Trophoblast cell (in vitro differentiated cells and primary cell): ENCODE data around the gene C9orf50.
A peak's percentile ranks its signal among the peaks of the same experiment; 100 is the strongest.

Source experiments
- DNase-seq, 2 donors: peaks; one replicate each; pipeline ENCODE4 v3.0.0-alpha.2; 2016
- H2AFZ ChIP-seq: 2 replicates; pipeline ENCODE4 v1.6.1; 2013; ENCODE audit warnings: low read length, moderate library complexity, mild to moderate bottlenecking; ENCODE audit not compliant: insufficient read depth, poor library complexity
- H2AK5ac ChIP-seq: 2 replicates; pipeline ENCODE4 v1.6.1; 2013; ENCODE audit warnings: mild to moderate bottlenecking, low read length
- H2BK120ac ChIP-seq: 2 replicates; pipeline ENCODE4 v1.6.1; 2013; ENCODE audit warnings: low read length, mild to moderate bottlenecking, moderate library complexity; ENCODE audit not compliant: insufficient read depth, poor library complexity
- H2BK12ac ChIP-seq: 2 replicates; pipeline ENCODE4 v1.6.1; 2013; ENCODE audit warnings: mild to moderate bottlenecking, low read length, moderate library complexity
- H2BK5ac ChIP-seq: 2 replicates; pipeline ENCODE4 v1.6.1; 2013; ENCODE audit warnings: low read length, low read depth, moderate library complexity, mild to moderate bottlenecking; ENCODE audit not compliant: poor library complexity
- H3K14ac ChIP-seq: 2 replicates; pipeline ENCODE4 v1.6.1; 2013; ENCODE audit warnings: mild to moderate bottlenecking, low read length
- H3K18ac ChIP-seq: 2 replicates; pipeline ENCODE4 v1.6.1; 2013; ENCODE audit warnings: mild to moderate bottlenecking, low read length
- H3K23ac ChIP-seq: 2 replicates; pipeline ENCODE4 v1.6.1; 2013; ENCODE audit warnings: low read length
- H3K27ac ChIP-seq: 2 replicates; pipeline ENCODE4 v1.5.1; 2013; ENCODE audit warnings: low read depth, mild to moderate bottlenecking, inconsistent platforms, low read length, moderate library complexity
- H3K27me3 ChIP-seq: 2 replicates; pipeline ENCODE4 v1.6.1; 2013; ENCODE audit warnings: inconsistent platforms, mild to moderate bottlenecking, low read length, moderate library complexity; ENCODE audit not compliant: insufficient read depth
- H3K36me3 ChIP-seq, 2 experiments: 1 replicate in 1 of 2; 2 replicates in 1 of 2; pipeline ENCODE4 v1.6.1; 2013; ENCODE audit warnings: low read length in 2 of 2, mild to moderate bottlenecking in 2 of 2, moderate library complexity in 1 of 2; ENCODE audit not compliant: insufficient read depth in 2 of 2, control insufficient read depth in 1 of 2
- H3K4ac ChIP-seq: 2 replicates; pipeline ENCODE4 v1.6.1; 2013; ENCODE audit warnings: low read depth, mild to moderate bottlenecking, low read length, moderate library complexity
- H3K4me1 ChIP-seq, 2 experiments: 1 replicate in 1 of 2; 2 replicates in 1 of 2; pipeline ENCODE4 v1.6.1; 2013; ENCODE audit warnings: low read length in 2 of 2, mild to moderate bottlenecking in 2 of 2, moderate library complexity in 1 of 2; ENCODE audit not compliant: insufficient read depth in 2 of 2, control insufficient read depth in 1 of 2
- H3K4me2 ChIP-seq: 2 replicates; pipeline ENCODE4 v1.6.1; 2013; ENCODE audit warnings: inconsistent platforms, mild to moderate bottlenecking, low read length, moderate library complexity
- H3K4me3 ChIP-seq: 2 replicates; pipeline ENCODE4 v1.5.1; 2013; ENCODE audit warnings: mild to moderate bottlenecking, low read depth, low read length, inconsistent platforms
- H3K79me1 ChIP-seq: one replicate; pipeline ENCODE4 v1.6.1; 2013; ENCODE audit warnings: low read length
- H3K79me2 ChIP-seq: 2 replicates; pipeline ENCODE4 v1.6.1; 2013; ENCODE audit warnings: low read length, mild to moderate bottlenecking; ENCODE audit not compliant: control insufficient read depth, insufficient read depth, poor library complexity
- H3K9ac ChIP-seq: 2 replicates; pipeline ENCODE4 v1.6.1; 2013; ENCODE audit warnings: mild to moderate bottlenecking, low read length
- H3K9me3 ChIP-seq: 2 replicates; pipeline ENCODE4 v1.6.1; 2013; ENCODE audit warnings: low read depth, mild to moderate bottlenecking, control low read depth, inconsistent platforms, low read length; ENCODE audit not compliant: insufficient read depth
- H4K12ac ChIP-seq: 2 replicates; pipeline ENCODE4 v1.6.1; 2013; ENCODE audit warnings: low read depth, mild to moderate bottlenecking, low read length, moderate library complexity
- H4K8ac ChIP-seq: 2 replicates; pipeline ENCODE4 v1.6.1; 2013; ENCODE audit warnings: low read depth, mild to moderate bottlenecking, low read length, moderate library complexity
- H4K91ac ChIP-seq: one replicate; pipeline ENCODE4 v1.6.1; 2013; ENCODE audit warnings: low read depth, mild to moderate bottlenecking, low read length, moderate library complexity
- WGBS: extraction: QIAGEN DNeasy Blood & Tissue Kit; methylation state at CpG from one replicate; pipeline ENCODE4 v1.1.7; 2013; ENCODE audit warnings: missing lambda C conversion rate; ENCODE audit not compliant: insufficient read length, insufficient coverage; ENCODE audit errors: extremely low coverage; 5-methylcytosine and 5-hydroxymethylcytosine counted together

The C9orf50 gene

DNA sequence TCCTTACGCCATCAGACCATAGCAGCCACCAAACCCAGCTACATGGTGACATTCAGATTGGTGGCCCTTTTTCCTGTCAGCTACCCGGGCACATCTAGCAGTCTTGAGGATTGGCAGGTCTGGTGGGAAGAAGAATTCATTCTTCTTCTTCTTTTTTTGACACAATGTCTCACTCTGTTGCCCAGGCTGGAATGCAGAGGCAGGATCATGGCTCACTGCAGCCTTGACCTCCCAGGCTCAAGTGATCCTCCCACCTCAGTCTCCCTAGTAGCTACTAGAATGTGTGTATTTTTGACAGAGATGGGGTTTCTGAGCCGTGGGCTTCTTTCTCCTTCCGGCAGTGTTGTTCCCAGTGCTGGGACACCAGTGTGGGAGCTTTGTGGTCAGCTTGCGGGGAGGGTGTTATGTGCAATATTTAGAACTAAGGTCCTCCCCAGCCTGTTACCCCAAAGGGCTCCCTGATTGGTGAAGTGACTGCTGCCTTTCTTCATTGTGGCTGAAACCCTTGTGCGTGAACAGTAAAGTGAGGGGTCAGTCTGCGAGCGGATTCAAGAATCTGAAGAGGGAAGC, 8.4 kb upstream of the C9orf50 start:
- no peak overlapping the region for H2BK12ac ChIP-seq
- no peak for DNase-seq
- peaks cover 23% of the 10 kb centered on the region for H3K79me2 ChIP-seq
- no CpG with 5 or more reads among the region's 8 CpGs for WGBS
- no peak overlapping the region for H2AK5ac ChIP-seq
- no peak overlapping the region for H3K4me3 ChIP-seq
- H3K79me1 ChIP-seq: peaks cover 10% of the 10 kb centered on the region
- H2AFZ ChIP-seq: no peak overlapping the region
- H4K8ac ChIP-seq: no peak overlapping the region
- H3K23ac ChIP-seq: no peak overlapping the region
- H3K18ac ChIP-seq: no peak overlapping the region
- peak overlapping the region; percentile 95 for H3K4ac ChIP-seq
- H3K27ac ChIP-seq: no peak overlapping the region
- H3K36me3 ChIP-seq: peaks cover 35 to 41% of the 10 kb centered on the region in 2 experiments
- H3K14ac ChIP-seq: no peak overlapping the region
- no peaks in the 10 kb centered on the region for H3K27me3 ChIP-seq
- H2BK120ac ChIP-seq: no peak overlapping the region
- no peak overlapping the region for H3K4me2 ChIP-seq
- no peak overlapping the region for H3K9ac ChIP-seq
- H4K12ac ChIP-seq: no peak overlapping the region
- H3K9me3 ChIP-seq: peaks cover 4% of the 10 kb centered on the region
- H4K91ac ChIP-seq: no peak overlapping the region
- peaks cover 10 to 16% of the 10 kb centered on the region in 2 experiments for H3K4me1 ChIP-seq
- no peak overlapping the region for H2BK5ac ChIP-seq

DNA sequence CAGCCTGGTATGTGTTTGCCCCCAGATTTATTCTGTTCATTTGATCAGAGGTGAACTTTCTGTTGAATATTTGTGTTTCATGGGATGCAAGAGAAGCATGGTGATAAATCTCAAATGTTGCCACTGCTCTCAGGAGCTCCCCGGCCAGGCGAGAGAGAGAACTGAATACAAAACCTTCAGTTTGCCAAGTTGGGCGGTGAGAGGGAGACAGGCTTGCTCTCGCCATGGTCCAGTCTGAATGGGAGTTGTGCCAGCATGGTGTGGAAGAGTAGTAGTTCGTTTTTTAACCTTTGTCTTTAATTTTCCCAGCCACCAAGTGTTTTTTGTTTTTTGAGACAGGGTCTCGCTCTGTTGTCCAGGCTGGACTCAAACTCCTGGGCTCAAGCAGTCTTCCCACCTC, 7.8 kb upstream of the C9orf50 start:
- Histone ChIP-seq H3K27ac (no peak overlapping the region), H4K8ac (no peak overlapping the region)
- DNase-seq: no peak

DNA sequence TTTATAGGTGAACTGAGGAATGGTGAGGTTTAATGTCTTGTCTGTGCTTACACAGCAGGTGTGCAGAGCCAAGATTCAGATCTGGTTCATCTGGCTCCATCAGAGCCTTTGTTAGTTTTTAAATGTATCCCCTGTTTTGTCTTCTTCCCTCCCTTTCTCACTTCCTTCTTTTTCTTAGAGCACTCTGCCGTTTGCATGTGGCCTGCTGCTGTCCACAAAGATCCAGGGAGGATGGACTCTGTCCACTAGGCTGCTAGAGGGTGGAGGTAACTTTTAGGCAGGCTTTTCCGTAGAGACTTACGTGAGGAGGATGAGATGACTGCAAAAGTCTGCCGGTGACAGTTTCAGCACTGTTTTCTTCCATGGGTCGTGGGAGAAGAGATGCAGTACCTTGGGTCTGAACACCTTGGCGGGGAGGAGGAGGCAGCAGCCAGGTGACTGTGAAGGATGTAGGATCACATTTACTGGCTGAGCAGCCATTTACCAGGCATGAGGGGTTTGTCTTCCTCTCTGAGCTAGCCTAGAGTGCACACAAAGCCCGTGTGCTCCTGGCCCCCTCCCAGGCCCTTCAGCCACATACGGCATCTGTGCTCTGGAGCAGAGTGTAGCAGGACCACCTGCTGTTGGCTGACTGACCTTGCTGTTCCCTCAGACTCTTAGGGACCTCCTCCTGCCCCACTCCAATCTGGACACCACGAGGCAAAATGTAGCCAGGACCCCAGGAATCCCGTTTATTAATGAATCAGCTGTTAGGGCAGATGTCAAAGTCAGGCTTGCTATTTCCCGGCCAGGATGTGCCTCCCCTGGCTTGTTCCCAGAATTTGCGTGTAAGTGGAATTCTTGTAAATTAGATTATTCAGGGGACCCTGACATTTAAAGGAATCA, 6.9 kb upstream of the C9orf50 start:
- Histone ChIP-seq H3K79me2 (peaks cover 23% of the 10 kb centered on the region), H4K12ac (no peak overlapping the region), H3K27me3 (no peaks in the 10 kb centered on the region), H2BK12ac (no peak overlapping the region), H3K18ac (no peak overlapping the region), H4K91ac (no peak overlapping the region), H2BK5ac (no peak overlapping the region), H3K14ac (no peak overlapping the region), H3K4me2 (peak overlapping the region; percentile 88), H3K4me1 (peaks cover 10 to 16% of the 10 kb centered on the region in 2 experiments), H2BK120ac (no peak overlapping the region), H2AK5ac (no peak overlapping the region), H3K27ac (no peak overlapping the region), H3K23ac (no peak overlapping the region), H2AFZ (no peak overlapping the region), H4K8ac (no peak overlapping the region), H3K79me1 (peaks cover 10% of the 10 kb centered on the region), H3K4me3 (no peak overlapping the region), H3K9ac (no peak overlapping the region), H3K9me3 (peaks cover 4% of the 10 kb centered on the region), H3K4ac (peak overlapping the region; percentile 95), H3K36me3 (peaks cover 21 to 26% of the 10 kb centered on the region in 2 experiments)
- no CpG with 5 or more reads among the region's 12 CpGs for WGBS
- no peak for DNase-seq

More for the DNA sequence above, 7.8 kb upstream of the C9orf50 start:
- Histone ChIP-seq H2BK120ac (no peak overlapping the region), H3K18ac (no peak overlapping the region), H3K9ac (no peak overlapping the region), H3K4me2 (no peak overlapping the region), H3K79me2 (peaks cover 23% of the 10 kb centered on the region), H4K12ac (no peak overlapping the region), H3K4ac (peak overlapping the region; percentile 95), H2BK12ac (no peak overlapping the region), H3K36me3 (peaks cover 30 to 35% of the 10 kb centered on the region in 2 experiments), H3K79me1 (peaks cover 10% of the 10 kb centered on the region), H3K9me3 (peaks cover 4% of the 10 kb centered on the region), H2AK5ac (no peak overlapping the region), H4K91ac (no peak overlapping the region), H3K23ac (no peak overlapping the region), H3K4me1 (peaks cover 10 to 16% of the 10 kb centered on the region in 2 experiments), H2BK5ac (no peak overlapping the region), H3K4me3 (no peak overlapping the region), H2AFZ (no peak overlapping the region), H3K27me3 (no peaks in the 10 kb centered on the region), H3K14ac (no peak overlapping the region)
- no CpG with 5 or more reads among the region's 6 CpGs for WGBS

DNA sequence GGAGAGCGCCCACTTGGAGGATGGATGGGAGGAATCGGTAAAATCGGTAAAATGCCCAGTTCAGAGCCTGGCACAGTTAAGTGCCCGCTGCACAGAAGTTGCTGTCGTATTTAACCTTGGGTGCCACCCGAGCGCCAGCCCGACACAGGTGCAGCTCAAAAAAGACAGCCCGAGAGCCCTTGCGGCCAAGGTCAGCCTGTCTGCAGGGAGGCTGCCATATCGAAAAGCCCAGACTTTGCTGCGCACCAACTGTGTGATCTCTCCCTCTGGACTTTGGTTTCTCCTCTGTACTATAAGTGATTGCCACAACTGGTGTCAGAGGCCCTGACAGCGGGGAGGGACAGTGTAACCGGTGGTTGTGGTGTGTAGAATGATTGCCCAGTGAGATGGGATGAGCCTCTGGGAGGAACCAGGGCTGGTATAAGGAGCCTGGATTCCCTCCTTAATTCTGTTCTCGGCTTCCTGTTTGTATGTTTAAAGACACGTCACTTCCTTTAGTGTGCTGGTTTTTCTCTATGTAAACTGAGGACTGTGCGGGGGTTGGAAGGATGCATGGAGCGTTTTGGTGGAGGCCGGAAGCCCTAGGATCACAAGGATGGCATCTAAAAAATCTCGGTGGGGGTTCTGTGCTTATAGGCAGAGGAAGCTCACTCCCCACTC, 5.9 kb upstream of the C9orf50 start:
- H3K79me2 ChIP-seq: peaks cover 23% of the 10 kb centered on the region
- H3K9ac ChIP-seq: peak overlapping the region; percentile 87
- no peak overlapping the region for H2BK12ac ChIP-seq
- WGBS: no CpG with 5 or more reads among the region's 20 CpGs
- peak overlapping the region; percentile 94 for H4K91ac ChIP-seq
- H3K4me1 ChIP-seq: peaks cover 10 to 16% of the 10 kb centered on the region in 2 experiments
- peak overlapping the region; percentile 90 for H3K4me3 ChIP-seq
- H3K27me3 ChIP-seq: no peaks in the 10 kb centered on the region
- peak in 1 of 2 donors; percentile 33 for DNase-seq
- H2BK120ac ChIP-seq: peak overlapping the region; percentile 84
- no peak overlapping the region for H2AFZ ChIP-seq
- peaks cover 15 to 16% of the 10 kb centered on the region in 2 experiments for H3K36me3 ChIP-seq
- H4K8ac ChIP-seq: peak overlapping the region; percentile 98
- H3K23ac ChIP-seq: no peak overlapping the region
- peak overlapping the region; percentile 83 for H4K12ac ChIP-seq
- H2AK5ac ChIP-seq: peak overlapping the region; percentile 93
- peak overlapping the region; percentile 88 for H3K4me2 ChIP-seq
- peak overlapping the region; percentile 70 for H3K27ac ChIP-seq
- H3K9me3 ChIP-seq: peaks cover 2% of the 10 kb centered on the region
- H3K14ac ChIP-seq: peak overlapping the region; percentile 98
- peaks cover 10% of the 10 kb centered on the region for H3K79me1 ChIP-seq
- H2BK5ac ChIP-seq: peak overlapping the region; percentile 95
- H3K4ac ChIP-seq: peak overlapping the region; percentile 64
- peak overlapping the region; percentile 96 for H3K18ac ChIP-seq
